ENCODE data around the gene CACNB2. TPM values are rescaled to one million over a fixed set of nuclear protein-coding genes. Genes with fewer than 3 reads are reported as not detected.

The CACNB2 gene
- total RNA-seq, 4 donors from 2014 or later: 60.3 to 158 (median 89.1) TPM

DNA sequence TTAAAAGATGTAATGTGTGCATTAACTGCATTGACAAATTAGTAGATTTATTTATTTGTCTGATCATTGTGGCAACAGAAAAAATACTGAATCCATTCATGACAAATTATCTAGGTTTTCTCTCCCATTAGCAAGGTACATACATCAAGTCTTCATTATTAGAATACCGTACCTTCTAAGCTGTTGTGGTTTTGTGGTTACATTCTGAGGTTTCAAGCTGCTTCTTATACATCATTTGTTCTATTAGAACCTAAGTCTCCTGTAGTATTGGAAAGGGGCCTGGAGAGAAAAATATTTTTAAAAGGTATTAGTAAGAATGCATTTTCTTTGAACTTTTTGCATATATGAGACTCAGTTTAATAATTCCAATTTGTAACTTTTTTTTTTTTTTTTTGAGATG, 26.3 kb upstream of the CACNB2 start:
- H3K36me3 ChIP-seq: no peaks in the 10 kb centered on the region
- H3K9me3 ChIP-seq: no peaks in the 10 kb centered on the region
- no peaks in the 10 kb centered on the region for H3K4me1 ChIP-seq
- no peaks in the 10 kb centered on the region for H3K27me3 ChIP-seq
- ATAC-seq: no peak
- H3K27ac ChIP-seq: no peak overlapping the region
- 94 to 100% methylated on average over 1 of the region's 1 CpG for WGBS, 2 donors (ENCODE audit: low coverage in 1 of 2)
- no peak for TF ChIP-seq POLR2A (IDR thresholded peaks at IDR 0.05)
- TF ChIP-seq CTCF (IDR thresholded peaks at IDR 0.05): no peak
- TF ChIP-seq POLR2AphosphoS5 (IDR thresholded peaks at IDR 0.05): no peak
- TF ChIP-seq EP300 (IDR thresholded peaks at IDR 0.05): no peak
- no peak overlapping the region for H3K4me3 ChIP-seq

DNA sequence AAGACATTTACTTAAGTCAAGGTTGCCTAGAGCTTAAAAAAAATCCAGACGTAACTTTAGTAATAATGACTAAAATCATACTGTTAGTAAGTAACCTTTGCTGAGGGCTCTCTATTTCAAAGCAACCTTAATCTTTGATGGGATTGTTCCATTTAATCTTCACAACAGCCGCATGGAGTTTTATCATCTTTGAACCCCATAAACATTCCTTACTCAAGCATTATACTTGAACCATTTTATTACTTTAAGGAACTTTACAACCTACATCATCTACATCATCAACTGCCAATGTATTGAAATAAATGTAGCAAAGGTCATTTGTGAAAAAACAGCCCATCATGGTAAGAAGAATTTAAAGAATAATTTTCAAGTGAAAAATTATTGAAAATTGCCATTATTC, 22.9 kb upstream of the CACNB2 start:
- WGBS, 2 donors (ENCODE audit: low coverage in 1 of 2): 91 to 100% methylated on average over 2 of the region's 2 CpGs
- ATAC-seq: no peak
- Histone ChIP-seq H3K9me3 (no peaks in the 10 kb centered on the region), H3K27ac (no peak overlapping the region), H3K4me3 (no peak overlapping the region), H3K4me1 (no peaks in the 10 kb centered on the region), H3K27me3 (no peaks in the 10 kb centered on the region), H3K36me3 (no peaks in the 10 kb centered on the region)
- TF ChIP-seq EP300 (IDR thresholded peaks at IDR 0.05) (no peak), POLR2A (IDR thresholded peaks at IDR 0.05) (no peak), POLR2AphosphoS5 (IDR thresholded peaks at IDR 0.05) (no peak), CTCF (IDR thresholded peaks at IDR 0.05) (no peak)

DNA sequence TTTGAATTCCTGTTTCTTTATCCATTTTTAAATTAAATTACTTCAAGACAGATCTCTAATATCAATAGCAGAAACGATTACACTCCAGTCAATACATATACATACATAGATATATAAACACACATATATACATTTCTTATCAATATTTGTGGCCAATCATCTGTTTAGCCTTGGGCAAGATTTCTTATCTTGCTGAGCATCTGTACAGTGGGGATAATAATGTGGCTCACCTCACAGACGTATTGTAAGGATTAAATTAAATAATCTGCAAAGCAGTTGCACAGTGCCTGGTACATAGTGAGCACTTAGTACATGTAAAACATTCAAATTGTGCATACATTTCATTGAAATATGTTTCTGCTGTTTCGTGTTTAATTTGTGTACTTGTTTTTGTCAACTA, 17.5 kb upstream of the CACNB2 start:
- H3K27me3 ChIP-seq: no peaks in the 10 kb centered on the region
- no peak for ATAC-seq

DNA sequence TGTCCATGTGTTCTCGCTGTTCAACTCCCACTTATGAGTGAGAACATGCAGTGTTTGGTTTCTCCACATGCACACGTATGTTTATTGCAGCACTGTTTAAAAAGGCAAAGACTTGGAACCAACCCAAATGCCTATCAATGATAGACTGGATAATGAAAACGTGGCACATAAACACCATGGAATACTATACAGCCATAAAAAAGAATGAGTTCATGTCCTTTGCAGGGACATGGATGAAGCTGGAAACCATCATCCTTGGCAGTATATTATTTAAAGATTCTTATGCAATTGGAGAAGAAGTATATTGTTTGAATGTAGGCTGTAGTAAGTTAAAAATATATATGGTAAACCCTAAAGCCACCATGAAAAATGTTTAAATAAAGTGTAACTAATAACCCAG, 7.2 kb upstream of the CACNB2 start:
- no peak overlapping the region for H3K4me3 ChIP-seq
- H3K36me3 ChIP-seq: no peaks in the 10 kb centered on the region
- H3K27me3 ChIP-seq: no peaks in the 10 kb centered on the region
- no peak for TF ChIP-seq POLR2AphosphoS5 (IDR thresholded peaks at IDR 0.05)
- TF ChIP-seq POLR2A (IDR thresholded peaks at IDR 0.05): no peak
- no peak for TF ChIP-seq EP300 (IDR thresholded peaks at IDR 0.05)
- TF ChIP-seq CTCF (IDR thresholded peaks at IDR 0.05): no peak
- WGBS, 2 donors (ENCODE audit: low coverage in 1 of 2): 86% methylated on average over 3 of the region's 3 CpGs; no CpG with 5 or more reads in 1 of the 2 donors
- no peak overlapping the region for H3K27ac ChIP-seq
- H3K9me3 ChIP-seq: no peaks in the 10 kb centered on the region
- no peak for ATAC-seq
- H3K4me1 ChIP-seq: peaks cover 0 to 6% (median 0%) of the 10 kb centered on the region in 3 donors

More for the DNA sequence above, 17.5 kb upstream of the CACNB2 start:
- Histone ChIP-seq H3K4me3 (no peak overlapping the region), H3K4me1 (peaks cover 0 to 5% (median 0%) of the 10 kb centered on the region in 3 donors), H3K27ac (no peak overlapping the region), H3K36me3 (no peaks in the 10 kb centered on the region), H3K9me3 (no peaks in the 10 kb centered on the region)
- 89 to 92% methylated on average over 3 of the region's 3 CpGs for WGBS, 2 donors (ENCODE audit: low coverage in 1 of 2)
- TF ChIP-seq POLR2A (IDR thresholded peaks at IDR 0.05) (no peak), POLR2AphosphoS5 (IDR thresholded peaks at IDR 0.05) (no peak), CTCF (IDR thresholded peaks at IDR 0.05) (no peak), EP300 (IDR thresholded peaks at IDR 0.05) (no peak)

DNA sequence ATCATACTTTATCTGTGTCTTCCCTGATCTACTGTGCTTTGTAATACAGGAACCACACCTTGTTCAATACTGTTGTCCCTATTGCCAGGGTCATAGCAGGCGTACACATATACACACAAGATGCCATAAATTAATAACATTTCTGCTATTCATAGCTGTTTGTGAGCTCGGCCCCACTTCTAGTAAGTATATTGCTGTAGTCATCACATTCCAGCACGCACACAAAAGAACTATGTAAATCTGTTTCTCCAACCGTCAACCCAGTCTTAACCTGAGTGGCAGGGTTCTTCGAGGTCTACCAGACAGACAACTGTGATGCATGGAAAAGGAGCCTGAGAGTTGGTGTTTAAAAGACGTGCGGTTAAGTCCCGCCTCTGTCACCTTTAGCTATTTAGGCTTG, 5.7 kb upstream of the CACNB2 start:
- no peak for ATAC-seq
- no peaks in the 10 kb centered on the region for H3K27me3 ChIP-seq
- H3K4me3 ChIP-seq: no peak overlapping the region
- H3K4me1 ChIP-seq: peaks cover 0 to 11% (median 1%) of the 10 kb centered on the region in 3 donors
- H3K36me3 ChIP-seq: no peaks in the 10 kb centered on the region
- WGBS, 2 donors (ENCODE audit: low coverage in 1 of 2): 85 to 94% methylated on average over 6 to 8 of the region's 8 CpGs
- no peak overlapping the region for H3K27ac ChIP-seq
- TF ChIP-seq CTCF (IDR thresholded peaks at IDR 0.05) (no peak), POLR2AphosphoS5 (IDR thresholded peaks at IDR 0.05) (no peak), POLR2A (IDR thresholded peaks at IDR 0.05) (no peak), EP300 (IDR thresholded peaks at IDR 0.05) (no peak)
- no peaks in the 10 kb centered on the region for H3K9me3 ChIP-seq

Data from gastroesophageal sphincter (tissue), 4 donors.